ENCODE measurements around the gene ZNF175.

The ZNF175 gene

GRCh38 chr19:51539821-51540366, 31.2 kb upstream of the ZNF175 start:
- Histone ChIP-seq H3K4me2 (ENCODE audit: low read length) (no peak overlapping the region), H3K27ac (ENCODE audit: low read depth, low read length) (no peak overlapping the region), H4K20me1 (ENCODE audit: control insufficient read depth, insufficient read depth, low read depth, low read length) (no peaks in the 10 kb centered on the region), H3K9me2 (replicated peaks; ENCODE audit: control insufficient read depth, low read length) (no peaks in the 10 kb centered on the region), H3K36me3 (ENCODE audit: control insufficient read depth, low read length) (no peaks in the 10 kb centered on the region), H3F3A (ENCODE audit: control insufficient read depth, insufficient read depth) (no peaks in the 10 kb centered on the region), H3K4me3 (ENCODE audit: low read length) (no peak overlapping the region), H3K79me2 (ENCODE audit: control insufficient read depth, low read length) (no peaks in the 10 kb centered on the region), H3K4me1 (ENCODE audit: control insufficient read depth, low read length) (no peaks in the 10 kb centered on the region), H3K9me3 (ENCODE audit: control insufficient read depth, insufficient read depth, low read length) (no peaks in the 10 kb centered on the region), H3K27me3 (ENCODE audit: control insufficient read depth, low read length) (peaks cover 11% of the 10 kb centered on the region)
- TF ChIP-seq CTCF (IDR thresholded peaks at IDR 0.05; ENCODE audit: low read depth, low read length, poor library complexity, severe bottlenecking) (no peak), EZH2phosphoT487 (IDR thresholded peaks at IDR 0.05; ENCODE audit: borderline replicate concordance, low read length) (no peak)

GRCh38 chr19:51541458-51542357, 29.4 kb upstream of the ZNF175 start:
- no peaks in the 10 kb centered on the region for H3K36me3 ChIP-seq (ENCODE audit: control insufficient read depth, low read length)
- no peak overlapping the region for H3K4me2 ChIP-seq (ENCODE audit: low read length)
- no peaks in the 10 kb centered on the region for H3K9me2 ChIP-seq (replicated peaks; ENCODE audit: control insufficient read depth, low read length)
- H3K27ac ChIP-seq (ENCODE audit: low read depth, low read length), result no peak overlapping the region
- H3K4me1 ChIP-seq (ENCODE audit: control insufficient read depth, low read length), result no peaks in the 10 kb centered on the region
- H3K9me3 ChIP-seq (ENCODE audit: control insufficient read depth, insufficient read depth, low read length), result no peaks in the 10 kb centered on the region
- no peaks in the 10 kb centered on the region for H3F3A ChIP-seq (ENCODE audit: control insufficient read depth, insufficient read depth)
- no peak overlapping the region for H3K4me3 ChIP-seq (ENCODE audit: low read length)
- H3K27me3 ChIP-seq (ENCODE audit: control insufficient read depth, low read length), result peaks cover 20% of the 10 kb centered on the region
- H4K20me1 ChIP-seq (ENCODE audit: control insufficient read depth, insufficient read depth, low read depth, low read length), result no peaks in the 10 kb centered on the region
- H3K79me2 ChIP-seq (ENCODE audit: control insufficient read depth, low read length), result no peaks in the 10 kb centered on the region
- TF ChIP-seq EZH2phosphoT487 (IDR thresholded peaks at IDR 0.05; ENCODE audit: borderline replicate concordance, low read length), result no peak
- TF ChIP-seq CTCF (IDR thresholded peaks at IDR 0.05; ENCODE audit: low read depth, low read length, poor library complexity, severe bottlenecking), result no peak

GRCh38 chr19:51542699-51543098, 28.4 kb upstream of the ZNF175 start:
- H3K9me3 ChIP-seq (ENCODE audit: control insufficient read depth, insufficient read depth, low read length), result no peaks in the 10 kb centered on the region
- H3F3A ChIP-seq (ENCODE audit: control insufficient read depth, insufficient read depth), result no peaks in the 10 kb centered on the region
- no peaks in the 10 kb centered on the region for H3K79me2 ChIP-seq (ENCODE audit: control insufficient read depth, low read length)
- no peak overlapping the region for H3K4me3 ChIP-seq (ENCODE audit: low read length)
- H3K27ac ChIP-seq (ENCODE audit: low read depth, low read length), result no peak overlapping the region
- no peak for TF ChIP-seq CTCF (IDR thresholded peaks at IDR 0.05; ENCODE audit: low read depth, low read length, poor library complexity, severe bottlenecking)
- TF ChIP-seq EZH2phosphoT487 (IDR thresholded peaks at IDR 0.05; ENCODE audit: borderline replicate concordance, low read length), result no peak
- no peaks in the 10 kb centered on the region for H3K4me1 ChIP-seq (ENCODE audit: control insufficient read depth, low read length)
- no peaks in the 10 kb centered on the region for H3K36me3 ChIP-seq (ENCODE audit: control insufficient read depth, low read length)
- H3K9me2 ChIP-seq (replicated peaks; ENCODE audit: control insufficient read depth, low read length), result no peaks in the 10 kb centered on the region
- H3K4me2 ChIP-seq (ENCODE audit: low read length), result no peak overlapping the region
- no peaks in the 10 kb centered on the region for H4K20me1 ChIP-seq (ENCODE audit: control insufficient read depth, insufficient read depth, low read depth, low read length)
- peaks cover 27% of the 10 kb centered on the region for H3K27me3 ChIP-seq (ENCODE audit: control insufficient read depth, low read length)
